ENCODE data around the gene FAM120B.

The FAM120B gene

GRCh38 chr6:170265655-170266054, 40.9 kb upstream of the FAM120B start:
- no peak overlapping the region for H2AFZ ChIP-seq (ENCODE audit: low read length)

GRCh38 chr6:170266061-170266825, 40.3 kb upstream of the FAM120B start:
- H3K9me2 ChIP-seq (ENCODE audit: low read depth, low read length), result no peaks in the 10 kb centered on the region
- H3K4me2 ChIP-seq (ENCODE audit: low read length), result no peak overlapping the region
- H3K9me3 ChIP-seq (ENCODE audit: low read length), result no peaks in the 10 kb centered on the region
- no peak overlapping the region for H3K27ac ChIP-seq (ENCODE audit: low read depth, low read length, poor library complexity, severe bottlenecking)
- H3K4me3 ChIP-seq (ENCODE audit: low read depth, low read length, poor library complexity, severe bottlenecking), result no peak overlapping the region
- H3K4me1 ChIP-seq (ENCODE audit: insufficient read depth, low read length, severe bottlenecking), result no peaks in the 10 kb centered on the region
- no peaks in the 10 kb centered on the region for H4K20me1 ChIP-seq (ENCODE audit: insufficient read depth, low read length)
- TF ChIP-seq CTCF (IDR thresholded peaks at IDR 0.05; ENCODE audit: low read length) (no peak), EZH2 (IDR thresholded peaks at IDR 0.05; ENCODE audit: borderline replicate concordance, low read length) (no peak)
- no peak overlapping the region for H2AFZ ChIP-seq (ENCODE audit: low read length)
- H3K9ac ChIP-seq (ENCODE audit: low read length), result no peak overlapping the region
- no peaks in the 10 kb centered on the region for H3K27me3 ChIP-seq (ENCODE audit: insufficient read depth, low read length)
- no peaks in the 10 kb centered on the region for H3F3A ChIP-seq (ENCODE audit: insufficient read depth, low read length)
- no peaks in the 10 kb centered on the region for H3K79me2 ChIP-seq (ENCODE audit: insufficient read depth, low read length)
- no peaks in the 10 kb centered on the region for H3K36me3 ChIP-seq (ENCODE audit: insufficient read depth, low read length)

More at GRCh38 chr6:170265655-170266054, 40.9 kb upstream of the FAM120B start:
- H3K9me2 ChIP-seq (ENCODE audit: low read depth, low read length), result no peaks in the 10 kb centered on the region
- no peak overlapping the region for H3K4me2 ChIP-seq (ENCODE audit: low read length)
- H3K9me3 ChIP-seq (ENCODE audit: low read length), result no peaks in the 10 kb centered on the region
- no peaks in the 10 kb centered on the region for H3K27me3 ChIP-seq (ENCODE audit: insufficient read depth, low read length)
- H3F3A ChIP-seq (ENCODE audit: insufficient read depth, low read length), result no peaks in the 10 kb centered on the region
- no peaks in the 10 kb centered on the region for H3K79me2 ChIP-seq (ENCODE audit: insufficient read depth, low read length)
- H4K20me1 ChIP-seq (ENCODE audit: insufficient read depth, low read length), result no peaks in the 10 kb centered on the region
- H3K4me3 ChIP-seq (ENCODE audit: low read depth, low read length, poor library complexity, severe bottlenecking), result no peak overlapping the region
- TF ChIP-seq EZH2 (IDR thresholded peaks at IDR 0.05; ENCODE audit: borderline replicate concordance, low read length) (no peak), CTCF (IDR thresholded peaks at IDR 0.05; ENCODE audit: low read length) (no peak)
- H3K36me3 ChIP-seq (ENCODE audit: insufficient read depth, low read length), result no peaks in the 10 kb centered on the region
- H3K27ac ChIP-seq (ENCODE audit: low read depth, low read length, poor library complexity, severe bottlenecking), result no peak overlapping the region
- no peak overlapping the region for H3K9ac ChIP-seq (ENCODE audit: low read length)
- no peaks in the 10 kb centered on the region for H3K4me1 ChIP-seq (ENCODE audit: insufficient read depth, low read length, severe bottlenecking)

GRCh38 chr6:170267688-170268087, 38.9 kb upstream of the FAM120B start:
- no peaks in the 10 kb centered on the region for H3F3A ChIP-seq (ENCODE audit: insufficient read depth, low read length)
- 0 out of 2 replicates have a peak, but pooled peaks cover 7% of the 10 kb centered on the region for H3K27me3 ChIP-seq (ENCODE audit: insufficient read depth, low read length)
- no peak overlapping the region for H3K4me3 ChIP-seq (ENCODE audit: low read depth, low read length, poor library complexity, severe bottlenecking)
- no peak overlapping the region for H3K9ac ChIP-seq (ENCODE audit: low read length)
- H3K9me3 ChIP-seq (ENCODE audit: low read length), result no peaks in the 10 kb centered on the region
- H3K4me1 ChIP-seq (ENCODE audit: insufficient read depth, low read length, severe bottlenecking), result peaks cover 7% of the 10 kb centered on the region
- H3K27ac ChIP-seq (ENCODE audit: low read depth, low read length, poor library complexity, severe bottlenecking), result no peak overlapping the region
- no peaks in the 10 kb centered on the region for H4K20me1 ChIP-seq (ENCODE audit: insufficient read depth, low read length)
- no peaks in the 10 kb centered on the region for H3K36me3 ChIP-seq (ENCODE audit: insufficient read depth, low read length)
- H3K4me2 ChIP-seq (ENCODE audit: low read length), result no peak overlapping the region
- H2AFZ ChIP-seq (ENCODE audit: low read length), result no peak overlapping the region
- TF ChIP-seq CTCF (IDR thresholded peaks at IDR 0.05; ENCODE audit: low read length) (no peak), EZH2 (IDR thresholded peaks at IDR 0.05; ENCODE audit: borderline replicate concordance, low read length) (no peak)
- H3K9me2 ChIP-seq (ENCODE audit: low read depth, low read length), result no peaks in the 10 kb centered on the region
- H3K79me2 ChIP-seq (ENCODE audit: insufficient read depth, low read length), result no peaks in the 10 kb centered on the region
